Type B pancreatic cell (in vitro differentiated cells): ENCODE results near the gene EIF4B. TPM values are rescaled to one million over a fixed set of nuclear protein-coding genes. Genes with fewer than 3 reads are reported as not detected.

Experiments used
- DNase-seq: peaks from one replicate; pipeline ENCODE4 v3.0.0; 2021; ENCODE audit warnings: mixed read lengths; ENCODE audit not compliant: unreplicated experiment; ENCODE audit errors: extremely low spot score
- H3K27ac Mint-ChIP-seq: 2 replicates; pipeline ENCODE4 v1.8.0; 2021; ENCODE audit warnings: mild to moderate bottlenecking, mixed read lengths
- H3K27me3 Mint-ChIP-seq: 2 replicates; pipeline ENCODE4 v1.8.0; 2021; ENCODE audit warnings: mixed read lengths
- H3K36me3 Mint-ChIP-seq: 2 replicates; pipeline ENCODE4 v1.8.0; 2021; ENCODE audit warnings: mixed read lengths
- H3K4me1 Mint-ChIP-seq: one replicate; pipeline ENCODE4 v1.8.0; 2021; ENCODE audit warnings: mixed read lengths; ENCODE audit not compliant: unreplicated experiment
- H3K4me3 Mint-ChIP-seq: 2 replicates; pipeline ENCODE4 v1.8.0; 2021; ENCODE audit warnings: mild to moderate bottlenecking, mixed read lengths
- H3K9me3 Mint-ChIP-seq: 2 replicates; pipeline ENCODE4 v1.8.0; 2021; ENCODE audit warnings: mixed read lengths
- CTCF ChIP-seq: fragments of 200-600 bp; sonication (generic); conservative IDR thresholded peaks from 2 replicates; pipeline ENCODE4 v1.5.0; 2021; ENCODE audit warnings: antibody characterized with exemption, mild to moderate bottlenecking
- total RNA-seq: library from RNA; stranded (reverse); gene quantifications from 2 replicates; pipeline ENCODE4 v1.2.1, GENCODE V29; 2021; ENCODE audit warnings: low replicate concordance

The EIF4B gene
- total RNA-seq, 1 donor from 2014 or later = 521 TPM

- Mint-ChIP-seq H3K36me3 (peaks cover 3% of the 10 kb centered on the region), H3K4me3 (no peak overlapping the region), H3K27ac (no peak overlapping the region), H3K4me1 (peaks cover 24% of the 10 kb centered on the region), H3K9me3 (no peaks in the 10 kb centered on the region), H3K27me3 (no peaks in the 10 kb centered on the region)
- TF ChIP-seq CTCF = no peak
- DNase-seq = no peak
Measured at GRCh38 chr12:53064613-53065436, 58.6 kb downstream of the EIF4B start.

DNA sequence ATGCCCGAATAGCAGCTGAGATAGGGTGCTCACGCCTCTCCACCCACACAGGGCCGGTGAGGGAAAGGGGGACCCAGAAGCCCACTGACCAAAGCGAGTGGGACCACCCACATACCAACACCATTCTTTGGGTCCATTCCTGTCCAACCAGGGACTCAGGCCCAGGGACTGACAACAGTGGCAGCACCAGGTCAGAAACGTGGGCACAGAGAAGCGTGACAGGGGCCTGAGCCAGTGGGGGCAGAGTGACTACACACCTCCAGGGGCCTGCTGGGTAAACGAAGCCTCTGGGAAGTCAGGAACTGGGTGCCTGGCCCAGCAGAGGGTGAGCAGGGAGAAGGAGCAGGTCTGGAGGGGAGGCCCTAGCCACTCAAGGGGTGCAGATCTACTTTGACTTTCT lies 59.2 kb downstream of the EIF4B start:
- no peaks in the 10 kb centered on the region for H3K9me3 Mint-ChIP-seq
- peaks cover 7% of the 10 kb centered on the region for H3K36me3 Mint-ChIP-seq
- no peak for DNase-seq
- H3K27ac Mint-ChIP-seq = no peak overlapping the region
- H3K4me1 Mint-ChIP-seq = peaks cover 31% of the 10 kb centered on the region
- no peak for TF ChIP-seq CTCF
- no peak overlapping the region for H3K4me3 Mint-ChIP-seq
- H3K27me3 Mint-ChIP-seq = no peaks in the 10 kb centered on the region

DNA sequence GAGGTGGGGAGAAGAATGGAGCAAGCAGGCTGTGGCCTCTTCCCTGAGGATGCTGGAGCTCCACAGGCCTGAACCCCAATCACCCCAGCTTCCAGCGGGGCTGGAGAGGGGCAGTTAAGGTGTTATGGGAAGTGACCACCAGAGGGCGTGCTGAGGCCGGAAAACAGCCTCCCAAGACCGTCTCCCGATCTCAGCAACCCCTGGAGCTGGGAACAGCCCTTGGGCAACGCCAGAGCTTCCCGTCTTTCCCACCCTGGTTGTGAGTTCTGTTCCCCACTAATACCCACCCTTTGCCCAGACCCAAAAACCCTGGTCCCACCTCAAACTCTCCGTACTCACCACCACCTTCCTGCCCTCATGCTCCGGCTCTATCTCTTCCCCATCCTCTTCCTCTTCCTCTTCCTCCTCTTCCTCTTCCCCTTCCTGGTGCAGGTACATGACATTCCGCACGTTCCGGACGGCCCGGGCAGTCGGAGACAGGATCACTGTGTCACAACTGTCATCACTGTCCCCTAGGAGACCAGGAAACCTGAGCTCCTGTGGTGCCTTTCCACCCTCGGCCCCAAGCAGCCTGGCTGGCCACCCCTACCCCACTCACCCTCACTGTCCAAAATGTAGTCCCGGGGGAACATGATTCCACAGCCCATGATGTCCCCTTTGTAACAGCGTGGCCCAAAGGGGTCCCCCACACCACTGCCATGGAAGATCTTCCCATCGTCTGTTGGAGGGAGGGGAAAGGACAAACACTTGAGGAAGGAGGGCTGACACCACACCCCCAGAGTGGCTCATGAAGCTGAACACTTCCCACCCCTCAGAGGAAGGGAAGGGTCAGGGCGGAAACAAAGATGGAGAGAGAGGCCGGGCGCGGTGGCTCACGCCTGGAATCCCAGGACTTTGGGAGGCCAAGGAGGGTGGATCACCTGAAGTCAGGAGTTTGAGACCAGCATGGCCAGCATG lies 60.0 kb downstream of the EIF4B start:
- peaks cover 11% of the 10 kb centered on the region for H3K36me3 Mint-ChIP-seq
- H3K4me1 Mint-ChIP-seq = peaks cover 38% of the 10 kb centered on the region
- TF ChIP-seq CTCF = peak; percentile 95
- no peaks in the 10 kb centered on the region for H3K9me3 Mint-ChIP-seq
- H3K27ac Mint-ChIP-seq = peak overlapping the region; percentile 63
- peak overlapping the region; percentile 34 for H3K4me3 Mint-ChIP-seq
- H3K27me3 Mint-ChIP-seq = no peaks in the 10 kb centered on the region
- no peak for DNase-seq

DNA sequence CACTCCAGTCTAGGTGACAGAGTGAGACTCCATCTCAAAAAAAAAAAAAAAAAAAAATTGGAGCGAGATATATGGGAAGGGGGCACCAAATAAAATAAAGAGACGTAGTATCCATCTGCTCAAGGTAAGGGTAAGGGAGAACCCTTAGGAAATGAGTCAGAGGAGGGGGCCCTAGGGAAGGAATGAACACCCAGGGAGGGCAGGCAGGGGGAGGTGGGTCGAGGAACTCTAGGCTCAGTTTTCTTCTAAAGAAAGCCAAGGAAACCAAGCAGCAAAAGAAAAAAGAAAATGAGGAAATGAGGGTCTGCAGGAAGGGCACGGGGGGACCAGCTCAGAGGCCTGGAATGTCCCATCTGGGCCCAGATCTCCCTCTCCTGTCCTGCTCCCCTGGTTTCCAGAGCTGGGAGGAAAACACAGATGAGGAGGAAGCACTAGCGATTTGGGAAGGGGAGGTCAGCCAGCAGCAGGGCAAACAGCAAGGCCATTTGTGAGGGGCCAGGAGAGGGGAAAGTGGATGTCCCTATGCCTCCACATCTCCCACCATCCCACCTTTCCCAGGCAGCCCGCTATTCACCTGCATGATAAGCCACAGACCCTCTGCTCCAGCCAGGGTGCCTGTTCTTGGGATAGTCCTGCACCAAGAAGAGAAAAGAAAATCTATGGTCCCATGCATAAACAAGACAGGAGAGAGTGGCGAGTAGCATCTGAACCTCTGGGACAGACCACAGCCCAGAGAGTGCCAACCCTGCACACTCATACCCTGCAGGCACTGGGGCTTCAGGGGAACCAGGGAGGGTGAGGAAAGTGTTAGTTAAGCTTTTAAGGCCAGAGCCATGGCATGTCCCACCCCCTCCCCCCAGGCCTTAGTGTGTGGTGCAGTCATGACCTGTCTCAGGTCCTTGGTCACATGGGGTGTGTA lies 61.1 kb downstream of the EIF4B start:
- no peak for TF ChIP-seq CTCF
- no peaks in the 10 kb centered on the region for H3K9me3 Mint-ChIP-seq
- no peak for DNase-seq
- peaks cover 11% of the 10 kb centered on the region for H3K36me3 Mint-ChIP-seq
- peaks cover 40% of the 10 kb centered on the region for H3K4me1 Mint-ChIP-seq
- no peak overlapping the region for H3K4me3 Mint-ChIP-seq
- H3K27ac Mint-ChIP-seq = peak overlapping the region; percentile 55
- no peaks in the 10 kb centered on the region for H3K27me3 Mint-ChIP-seq
